SU-DHL-6 (cell line): ENCODE results near the gene DGKB.

ENCODE experiments used
- H2AFZ ChIP-seq: fragments of 200-600 bp; sonication (generic); 2 replicates; pipeline ENCODE4 v1.6.1; 2014; ENCODE audit warnings: low read depth, mild to moderate bottlenecking, moderate library complexity, mixed read lengths, antibody characterized with exemption, low read length; ENCODE audit not compliant: severe bottlenecking
- H3F3A ChIP-seq: fragments of 200-600 bp; shearing (Covaris generic); 2 replicates; pipeline ENCODE4 v1.6.0; 2016; ENCODE audit warnings: antibody characterized with exemption, mild to moderate bottlenecking; ENCODE audit not compliant: insufficient read depth
- H3K27ac ChIP-seq: fragments of 200-600 bp; sonication (generic); 2 replicates; pipeline ENCODE4 v1.5.1; 2016; ENCODE audit warnings: low read depth, mild to moderate bottlenecking, low read length, moderate library complexity, mixed read lengths
- H3K27me3 ChIP-seq: fragments of 200-600 bp; sonication (generic), shearing (Covaris generic); 2 replicates; pipeline ENCODE4 v1.6.0; 2014; ENCODE audit warnings: mild to moderate bottlenecking, low read length
- H3K36me3 ChIP-seq: fragments of 200-600 bp; sonication (generic); 2 replicates; pipeline ENCODE4 v1.6.1; 2014; ENCODE audit warnings: mild to moderate bottlenecking, low read length, mixed read lengths
- H3K4me2 ChIP-seq: fragments of 300-600, 200-600 bp; shearing (Covaris generic), sonication (generic); 2 replicates; pipeline ENCODE4 v1.6.0; 2014; ENCODE audit warnings: low read length, low read depth, mild to moderate bottlenecking; ENCODE audit not compliant: poor library complexity, severe bottlenecking
- H3K4me3 ChIP-seq: fragments of 200-600 bp; sonication (generic); 2 replicates; pipeline ENCODE4 v1.5.1; 2014; ENCODE audit warnings: antibody characterized with exemption, low read length, mild to moderate bottlenecking, mixed read lengths; ENCODE audit not compliant: insufficient read depth, poor library complexity, severe bottlenecking
- H3K79me2 ChIP-seq: fragments of 200-600 bp; sonication (generic); 2 replicates; pipeline ENCODE4 v1.6.1; 2014; ENCODE audit warnings: mild to moderate bottlenecking, low read length, moderate library complexity; ENCODE audit not compliant: insufficient read depth
- H3K9ac ChIP-seq: fragments of 200-600 bp; sonication (generic); 2 replicates; pipeline ENCODE4 v1.7.0; 2014; ENCODE audit warnings: mild to moderate bottlenecking, low read length
- H3K9me2 ChIP-seq: fragments of 200-600 bp; sonication (generic); replicated peaks from 2 replicates; pipeline ENCODE4 v1.6.1; 2014; ENCODE audit warnings: low read length; ENCODE audit not compliant: insufficient read depth
- H3K9me3 ChIP-seq: fragments of 200-600 bp; sonication (generic); 2 replicates; pipeline ENCODE4 v1.6.1; 2014; ENCODE audit warnings: low read length, mixed read lengths; ENCODE audit not compliant: insufficient read depth
- H4K20me1 ChIP-seq: fragments of 200-600 bp; sonication (generic); 2 replicates; pipeline ENCODE4 v1.6.1; 2014; ENCODE audit warnings: low read depth, mild to moderate bottlenecking, antibody characterized with exemption, low read length, moderate library complexity, mixed read lengths
- EZH2phosphoT487 ChIP-seq: fragments of 200-600 bp; sonication (generic), shearing (Covaris generic); conservative IDR thresholded peaks from 2 replicates; pipeline ENCODE4 v1.6.1; 2018; ENCODE audit warnings: mild to moderate bottlenecking, antibody characterized with exemption, low read length, moderate library complexity, mixed read lengths
- TF ChIP-seq, protein P1 (sequence below): fragments of 200-600 bp; sonication (generic); IDR thresholded peaks from one replicate; pipeline ENCODE4 v1.5.1; 2017; ENCODE audit warnings: antibody characterized with exemption, mild to moderate bottlenecking, low read length, moderate library complexity; ENCODE audit not compliant: insufficient read depth, poor library complexity, severe bottlenecking

Gene DGKB

DNA sequence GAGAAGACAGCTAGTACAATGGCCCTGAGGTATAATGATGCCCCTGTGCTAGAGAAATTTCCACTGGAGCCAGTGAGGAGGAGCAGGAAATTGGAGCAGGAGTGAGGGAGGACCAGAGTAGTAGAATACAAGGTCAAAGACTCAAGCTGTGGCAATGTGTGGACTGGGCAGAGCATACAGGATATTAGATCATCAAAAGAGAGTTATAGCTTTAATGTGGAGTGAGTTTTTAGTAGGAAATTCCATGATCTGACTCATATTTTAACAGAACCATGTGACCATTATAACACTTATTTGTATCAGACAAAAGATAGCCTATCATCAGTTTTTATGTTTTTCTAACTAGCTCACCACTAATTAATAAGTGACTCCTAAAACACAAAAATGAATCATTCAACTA is 154.1 kb downstream of the DGKB start:
- H3K79me2 ChIP-seq = no peaks in the 10 kb centered on the region
- no peak overlapping the region for H3K4me2 ChIP-seq
- no peaks in the 10 kb centered on the region for H4K20me1 ChIP-seq
- no peak overlapping the region for H2AFZ ChIP-seq
- no peaks in the 10 kb centered on the region for H3K9me2 ChIP-seq
- no peak overlapping the region for H3K9ac ChIP-seq
- no peak overlapping the region for H3K4me3 ChIP-seq
- no peaks in the 10 kb centered on the region for H3K36me3 ChIP-seq
- no peaks in the 10 kb centered on the region for H3K27me3 ChIP-seq
- peaks cover 13% of the 10 kb centered on the region; the same call in 1 of the 2 replicates for H3K9me3 ChIP-seq
- H3F3A ChIP-seq = no peaks in the 10 kb centered on the region
- TF ChIP-seq EZH2phosphoT487 = no peak
- TF ChIP-seq, protein P1, sequence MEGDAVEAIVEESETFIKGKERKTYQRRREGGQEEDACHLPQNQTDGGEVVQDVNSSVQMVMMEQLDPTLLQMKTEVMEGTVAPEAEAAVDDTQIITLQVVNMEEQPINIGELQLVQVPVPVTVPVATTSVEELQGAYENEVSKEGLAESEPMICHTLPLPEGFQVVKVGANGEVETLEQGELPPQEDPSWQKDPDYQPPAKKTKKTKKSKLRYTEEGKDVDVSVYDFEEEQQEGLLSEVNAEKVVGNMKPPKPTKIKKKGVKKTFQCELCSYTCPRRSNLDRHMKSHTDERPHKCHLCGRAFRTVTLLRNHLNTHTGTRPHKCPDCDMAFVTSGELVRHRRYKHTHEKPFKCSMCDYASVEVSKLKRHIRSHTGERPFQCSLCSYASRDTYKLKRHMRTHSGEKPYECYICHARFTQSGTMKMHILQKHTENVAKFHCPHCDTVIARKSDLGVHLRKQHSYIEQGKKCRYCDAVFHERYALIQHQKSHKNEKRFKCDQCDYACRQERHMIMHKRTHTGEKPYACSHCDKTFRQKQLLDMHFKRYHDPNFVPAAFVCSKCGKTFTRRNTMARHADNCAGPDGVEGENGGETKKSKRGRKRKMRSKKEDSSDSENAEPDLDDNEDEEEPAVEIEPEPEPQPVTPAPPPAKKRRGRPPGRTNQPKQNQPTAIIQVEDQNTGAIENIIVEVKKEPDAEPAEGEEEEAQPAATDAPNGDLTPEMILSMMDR = no peak
- no peak overlapping the region for H3K27ac ChIP-seq

DNA sequence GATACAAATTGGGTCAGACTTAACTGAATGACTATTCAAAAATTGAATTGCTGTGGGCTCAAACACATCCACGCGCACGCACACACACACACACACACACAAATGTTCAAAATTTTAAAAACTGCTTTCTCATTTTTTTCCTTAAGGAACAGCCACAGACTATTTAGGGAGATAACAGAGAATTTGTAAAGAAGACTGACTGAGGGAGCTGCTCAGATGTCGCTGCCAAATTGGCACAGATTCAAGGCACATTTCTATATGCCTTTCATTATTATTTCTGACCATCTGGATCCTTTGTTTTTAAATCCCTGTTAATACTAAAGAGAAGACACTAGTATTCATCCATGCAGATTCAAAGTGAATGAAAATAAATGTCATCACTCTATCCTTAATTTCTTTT is 154.8 kb downstream of the DGKB start:
- H2AFZ ChIP-seq = no peak overlapping the region
- no peak overlapping the region for H3K4me3 ChIP-seq
- H3K36me3 ChIP-seq = no peaks in the 10 kb centered on the region
- H3F3A ChIP-seq = no peaks in the 10 kb centered on the region
- H4K20me1 ChIP-seq = no peaks in the 10 kb centered on the region
- no peaks in the 10 kb centered on the region for H3K9me2 ChIP-seq
- TF ChIP-seq, protein P1 = no peak
- TF ChIP-seq EZH2phosphoT487 = no peak
- H3K4me2 ChIP-seq = no peak overlapping the region
- no peak overlapping the region for H3K27ac ChIP-seq
- peaks cover 13% of the 10 kb centered on the region; the same call in 1 of the 2 replicates for H3K9me3 ChIP-seq
- no peak overlapping the region for H3K9ac ChIP-seq
- no peaks in the 10 kb centered on the region for H3K27me3 ChIP-seq
- no peaks in the 10 kb centered on the region for H3K79me2 ChIP-seq

DNA sequence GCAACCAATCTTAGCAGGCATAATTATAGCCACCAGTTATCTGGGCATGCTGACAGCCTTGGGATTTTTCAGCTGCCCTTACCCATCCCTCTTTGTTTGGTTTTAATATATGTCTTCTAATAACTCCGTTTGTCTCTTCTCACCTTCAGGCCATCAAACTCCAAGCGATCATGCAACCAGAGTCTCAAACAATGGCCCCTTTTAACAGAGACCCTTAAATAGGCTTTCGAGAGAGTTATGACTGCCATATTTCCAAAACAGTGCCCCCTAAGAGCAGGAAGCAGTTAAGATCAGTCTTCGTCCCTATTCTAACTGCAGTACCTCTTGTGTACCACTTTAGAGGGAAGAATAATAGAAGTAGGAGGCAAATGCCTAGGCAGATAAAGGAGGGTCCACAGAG is 157.5 kb downstream of the DGKB start:
- H3K9me3 ChIP-seq = peaks cover 13% of the 10 kb centered on the region; the same call in 1 of the 2 replicates
- no peak overlapping the region for H3K4me2 ChIP-seq
- TF ChIP-seq, protein P1 = no peak
- no peak for TF ChIP-seq EZH2phosphoT487
- no peaks in the 10 kb centered on the region for H3K79me2 ChIP-seq
- no peaks in the 10 kb centered on the region for H3F3A ChIP-seq
- H4K20me1 ChIP-seq = no peaks in the 10 kb centered on the region
- no peak overlapping the region for H3K27ac ChIP-seq
- no peak overlapping the region for H3K9ac ChIP-seq
- no peak overlapping the region for H3K4me3 ChIP-seq
- H2AFZ ChIP-seq = no peak overlapping the region
- no peaks in the 10 kb centered on the region for H3K36me3 ChIP-seq
- H3K9me2 ChIP-seq = no peaks in the 10 kb centered on the region
- H3K27me3 ChIP-seq = no peaks in the 10 kb centered on the region
